HFF-Myc (cell line): ENCODE results near the gene ATRAID.
"Not testable (repeated sequence)": the region's sequence is repeated elsewhere in the genome, so short reads cannot be mapped to it uniquely, and the experiment has no call there.

Experiments
- DNase-seq: peaks from one replicate; pipeline ENCODE4 v3.0.0-alpha.2; 2011; ENCODE audit warnings: low read depth; ENCODE audit errors: extremely low read depth
- H3K4me3 ChIP-seq: replicated peaks from 2 replicates; pipeline ENCODE4 v1.5.1; 2011; ENCODE audit warnings: low read depth, mild to moderate bottlenecking, control low read depth, low read length
- CTCF ChIP-seq: IDR thresholded peaks from 2 replicates; pipeline ENCODE4 v1.5.1; 2012; ENCODE audit warnings: mild to moderate bottlenecking, low read depth, low read length, control low read depth; ENCODE audit errors: missing control alignments

ATRAID gene

GRCh38 chr2:27194538-27195354, 17.1 kb upstream of the ATRAID start:
- no peak for DNase-seq
- H3K4me3 ChIP-seq = no peak overlapping the region
- no peak for TF ChIP-seq CTCF

- not testable (repeated sequence) for H3K4me3 ChIP-seq, DNase-seq
These were observed 16.0 kb upstream of the ATRAID start for GRCh38 chr2:27195799-27196198.

GRCh38 chr2:27198068-27198467, 13.8 kb upstream of the ATRAID start:
- not testable (repeated sequence) for H3K4me3 ChIP-seq, DNase-seq

GRCh38 chr2:27198627-27199026, 13.2 kb upstream of the ATRAID start:
- TF ChIP-seq CTCF = no peak
- DNase-seq = no peak
- H3K4me3 ChIP-seq = no peak overlapping the region

GRCh38 chr2:27199241-27199640, 12.6 kb upstream of the ATRAID start:
- no peak for DNase-seq
- no peak overlapping the region for H3K4me3 ChIP-seq
- TF ChIP-seq CTCF = no peak

GRCh38 chr2:27201675-27202074, 10.2 kb upstream of the ATRAID start:
- no peak for TF ChIP-seq CTCF
- no peak for DNase-seq
- no peak overlapping the region for H3K4me3 ChIP-seq

GRCh38 chr2:27202854-27203253, 9.0 kb upstream of the ATRAID start:
- DNase-seq = no peak

More at GRCh38 chr2:27202854-27203253, 9.0 kb upstream of the ATRAID start:
- no peak overlapping the region for H3K4me3 ChIP-seq
- no peak for TF ChIP-seq CTCF
